ENCODE data around the gene SAMSN1. TPM values are rescaled to one million over a fixed set of nuclear protein-coding genes. Genes with fewer than 3 reads are reported as not detected.
"Not testable (repeated sequence)": the region's sequence is repeated elsewhere in the genome, so short reads cannot be mapped to it uniquely, and the experiment has no call there.

The SAMSN1 gene
- total RNA-seq, 4 donors from 2014 or later: 0.80 to 1.9 (median 0.93) TPM

DNA sequence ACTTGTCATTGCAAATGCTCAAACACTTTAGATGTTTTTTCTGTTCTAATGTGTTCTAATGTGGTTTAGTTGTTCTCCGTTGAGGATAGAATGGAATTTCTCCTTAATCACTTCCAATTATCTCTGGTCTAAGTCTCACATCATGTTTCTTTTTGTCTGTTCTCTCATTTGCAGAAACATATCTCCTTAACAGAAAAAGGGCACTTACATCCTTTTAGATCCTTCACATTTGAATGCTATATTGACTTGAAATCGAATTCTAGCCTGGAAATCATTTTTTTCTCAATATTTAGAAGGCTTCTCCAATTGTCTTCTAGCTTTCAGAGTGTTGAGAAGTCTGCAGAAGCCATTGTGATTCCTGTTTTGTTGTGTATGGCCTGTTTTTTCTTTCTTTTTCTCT, 7.3 kb upstream of the SAMSN1 start:
- H3K4me3 ChIP-seq: no peak overlapping the region
- no peaks in the 10 kb centered on the region for H3K27me3 ChIP-seq
- DNase-seq (ENCODE audit: low spot score in 2 of 2): no peak
- no peak overlapping the region for H3K27ac ChIP-seq
- no peak for TF ChIP-seq EP300 (IDR thresholded peaks at IDR 0.05)
- TF ChIP-seq, protein P1, sequence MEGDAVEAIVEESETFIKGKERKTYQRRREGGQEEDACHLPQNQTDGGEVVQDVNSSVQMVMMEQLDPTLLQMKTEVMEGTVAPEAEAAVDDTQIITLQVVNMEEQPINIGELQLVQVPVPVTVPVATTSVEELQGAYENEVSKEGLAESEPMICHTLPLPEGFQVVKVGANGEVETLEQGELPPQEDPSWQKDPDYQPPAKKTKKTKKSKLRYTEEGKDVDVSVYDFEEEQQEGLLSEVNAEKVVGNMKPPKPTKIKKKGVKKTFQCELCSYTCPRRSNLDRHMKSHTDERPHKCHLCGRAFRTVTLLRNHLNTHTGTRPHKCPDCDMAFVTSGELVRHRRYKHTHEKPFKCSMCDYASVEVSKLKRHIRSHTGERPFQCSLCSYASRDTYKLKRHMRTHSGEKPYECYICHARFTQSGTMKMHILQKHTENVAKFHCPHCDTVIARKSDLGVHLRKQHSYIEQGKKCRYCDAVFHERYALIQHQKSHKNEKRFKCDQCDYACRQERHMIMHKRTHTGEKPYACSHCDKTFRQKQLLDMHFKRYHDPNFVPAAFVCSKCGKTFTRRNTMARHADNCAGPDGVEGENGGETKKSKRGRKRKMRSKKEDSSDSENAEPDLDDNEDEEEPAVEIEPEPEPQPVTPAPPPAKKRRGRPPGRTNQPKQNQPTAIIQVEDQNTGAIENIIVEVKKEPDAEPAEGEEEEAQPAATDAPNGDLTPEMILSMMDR (IDR thresholded peaks at IDR 0.05): no peak
- TF ChIP-seq POLR2AphosphoS5 (IDR thresholded peaks at IDR 0.05): no peak
- no peak for TF ChIP-seq POLR2A (IDR thresholded peaks at IDR 0.05)
- no peaks in the 10 kb centered on the region for H3K9me3 ChIP-seq
- H3K36me3 ChIP-seq: no peaks in the 10 kb centered on the region
- WGBS: 79% methylated on average over 2 of the region's 2 CpGs
- H3K4me1 ChIP-seq: no peaks in the 10 kb centered on the region

DNA sequence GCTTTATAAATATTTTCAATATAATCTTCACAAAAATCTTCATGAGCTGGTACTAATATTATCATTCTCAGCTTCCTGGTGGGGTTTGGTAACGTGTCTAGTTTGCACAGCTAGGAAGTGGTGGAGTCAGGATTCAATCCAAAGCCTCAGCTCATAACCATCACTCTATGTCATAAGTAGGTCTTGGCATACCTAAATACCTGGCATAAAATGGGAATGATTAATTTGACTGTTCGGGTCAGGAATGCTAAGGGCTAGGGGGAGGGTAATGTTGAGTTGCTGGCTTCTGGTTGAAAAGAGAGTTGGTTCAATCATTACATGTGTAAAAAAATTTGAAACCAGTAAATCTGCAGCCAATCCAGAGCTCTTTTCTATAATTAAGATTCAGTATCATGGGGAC, 5.6 kb upstream of the SAMSN1 start:
- H3K36me3 ChIP-seq: no peaks in the 10 kb centered on the region
- TF ChIP-seq, protein P1 (IDR thresholded peaks at IDR 0.05): no peak
- TF ChIP-seq POLR2AphosphoS5 (IDR thresholded peaks at IDR 0.05): no peak
- TF ChIP-seq EP300 (IDR thresholded peaks at IDR 0.05): no peak
- TF ChIP-seq POLR2A (IDR thresholded peaks at IDR 0.05): no peak
- DNase-seq (ENCODE audit: low spot score in 2 of 2): no peak
- no peak overlapping the region for H3K27ac ChIP-seq
- no peaks in the 10 kb centered on the region for H3K9me3 ChIP-seq
- no peaks in the 10 kb centered on the region for H3K4me1 ChIP-seq
- no peak overlapping the region for H3K4me3 ChIP-seq
- 81% methylated on average over 2 of the region's 2 CpGs for WGBS
- H3K27me3 ChIP-seq: no peaks in the 10 kb centered on the region

DNA sequence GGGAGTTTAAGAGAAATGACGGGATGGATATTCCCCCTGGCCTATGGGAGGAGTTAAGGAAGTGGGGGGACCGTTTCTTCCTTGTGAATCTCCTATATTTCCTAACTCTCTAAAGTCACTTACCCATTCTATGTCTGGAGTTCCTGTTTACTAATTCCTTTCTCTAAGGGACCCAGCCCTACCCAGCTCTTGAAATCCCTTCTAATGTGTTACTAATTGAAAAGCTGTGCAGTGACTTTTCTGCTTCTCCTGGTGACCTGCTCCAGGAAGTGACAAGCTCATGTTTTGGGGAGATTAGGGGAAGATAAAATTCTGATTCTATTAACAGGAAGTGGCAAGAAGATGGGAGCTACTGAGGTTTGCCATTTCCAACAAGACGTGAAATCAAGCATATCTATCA, 4.0 kb upstream of the SAMSN1 start:
- no peak overlapping the region for H3K27ac ChIP-seq
- H3K4me3 ChIP-seq: no peak overlapping the region
- no peak for TF ChIP-seq POLR2AphosphoS5 (IDR thresholded peaks at IDR 0.05)
- TF ChIP-seq EP300 (IDR thresholded peaks at IDR 0.05): no peak
- TF ChIP-seq POLR2A (IDR thresholded peaks at IDR 0.05): no peak
- TF ChIP-seq, protein P1 (IDR thresholded peaks at IDR 0.05): no peak
- H3K27me3 ChIP-seq: no peaks in the 10 kb centered on the region
- H3K36me3 ChIP-seq: no peaks in the 10 kb centered on the region
- no peaks in the 10 kb centered on the region for H3K9me3 ChIP-seq
- no peaks in the 10 kb centered on the region for H3K4me1 ChIP-seq
- no peak for DNase-seq (ENCODE audit: low spot score in 2 of 2)
- 71% methylated on average over 3 of the region's 3 CpGs for WGBS

DNA sequence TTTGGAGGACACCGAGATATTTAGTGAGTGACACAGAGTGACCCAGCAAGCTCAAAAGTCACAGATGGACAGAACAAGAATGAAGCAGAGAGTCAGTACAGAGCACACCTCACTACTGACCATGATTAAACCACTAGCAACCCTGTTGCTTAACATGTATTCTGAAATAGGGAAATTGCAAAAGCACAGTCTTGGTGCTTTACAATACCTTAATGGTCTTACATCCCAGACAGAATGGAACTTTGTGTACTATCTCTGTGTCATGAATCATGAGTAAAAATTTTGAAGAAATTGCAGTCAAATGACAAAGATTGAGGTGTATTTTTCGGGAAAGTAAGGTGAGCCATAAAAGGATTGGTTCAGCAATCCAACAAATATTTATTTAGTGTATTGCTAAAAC, 2.7 kb upstream of the SAMSN1 start:
- no peak overlapping the region for H3K27ac ChIP-seq
- TF ChIP-seq POLR2AphosphoS5 (IDR thresholded peaks at IDR 0.05) (no peak), EP300 (IDR thresholded peaks at IDR 0.05) (no peak), POLR2A (IDR thresholded peaks at IDR 0.05) (no peak)
- TF ChIP-seq, protein P1 (IDR thresholded peaks at IDR 0.05): no peak
- no peaks in the 10 kb centered on the region for H3K9me3 ChIP-seq
- no peaks in the 10 kb centered on the region for H3K27me3 ChIP-seq
- no peak overlapping the region for H3K4me3 ChIP-seq
- no peaks in the 10 kb centered on the region for H3K4me1 ChIP-seq
- 71% methylated on average over 2 of the region's 2 CpGs for WGBS
- no peaks in the 10 kb centered on the region for H3K36me3 ChIP-seq
- DNase-seq (ENCODE audit: low spot score in 2 of 2): no peak

DNA sequence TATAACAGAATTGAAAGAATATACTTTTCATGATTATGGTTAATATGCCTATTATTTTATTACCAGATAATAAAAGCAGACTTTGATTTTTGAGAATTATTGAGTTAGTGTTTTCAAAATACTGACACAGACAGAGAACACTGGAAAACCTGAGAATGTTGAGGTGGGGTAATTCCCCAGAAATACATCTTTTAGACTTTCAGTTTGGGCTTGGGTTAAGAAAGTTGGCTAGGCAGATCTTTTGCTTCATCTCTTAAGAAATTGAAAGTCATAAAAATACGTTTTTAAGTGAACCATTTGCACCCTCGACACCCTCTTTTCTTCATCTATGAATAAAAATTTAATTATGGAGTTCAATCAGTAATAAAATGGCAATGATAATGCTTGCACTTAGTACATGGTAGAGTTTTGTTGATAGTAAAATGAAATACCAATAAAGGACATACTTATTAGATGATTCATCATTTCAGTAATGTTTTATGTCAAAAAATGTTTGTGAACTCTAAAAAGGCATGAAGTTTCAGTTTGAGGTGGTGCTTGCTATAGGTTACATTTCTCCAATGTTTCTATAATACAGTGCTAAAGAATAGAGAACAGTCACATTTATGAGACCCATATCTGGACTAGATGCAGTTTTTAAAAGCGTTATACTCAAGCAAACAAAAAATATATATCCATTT, 1.9 kb upstream of the SAMSN1 start:
- no peak for DNase-seq (ENCODE audit: low spot score in 2 of 2)
- no peak overlapping the region for H3K27ac ChIP-seq
- H3K4me1 ChIP-seq: no peaks in the 10 kb centered on the region
- no peaks in the 10 kb centered on the region for H3K36me3 ChIP-seq
- no peaks in the 10 kb centered on the region for H3K9me3 ChIP-seq
- H3K27me3 ChIP-seq: no peaks in the 10 kb centered on the region
- TF ChIP-seq, protein P1 (IDR thresholded peaks at IDR 0.05): no peak
- TF ChIP-seq POLR2A (IDR thresholded peaks at IDR 0.05) (no peak), EP300 (IDR thresholded peaks at IDR 0.05) (no peak), POLR2AphosphoS5 (IDR thresholded peaks at IDR 0.05) (no peak)
- H3K4me3 ChIP-seq: no peak overlapping the region
- WGBS: 74% methylated on average over 3 of the region's 3 CpGs

DNA sequence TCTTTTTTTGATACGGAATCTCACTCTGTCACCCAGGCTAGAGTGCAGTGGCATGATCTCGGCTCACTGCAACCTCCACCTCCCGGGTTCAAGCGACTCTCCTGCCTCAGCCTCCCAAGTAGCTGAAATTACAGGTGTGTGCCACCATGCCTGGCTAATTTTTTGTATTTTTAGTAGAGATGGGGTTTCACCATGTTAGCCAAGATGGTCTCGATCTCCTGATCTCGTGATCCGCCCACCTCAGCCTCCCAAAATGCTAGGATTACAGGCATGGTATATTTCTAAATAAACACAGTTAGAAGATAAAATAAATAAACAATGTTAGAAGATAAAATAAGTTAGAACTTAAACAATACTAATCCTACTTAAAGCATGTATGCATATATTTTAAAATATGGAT, 604 bp upstream of the SAMSN1 start:
- not testable (repeated sequence) for H3K36me3 ChIP-seq; H3K4me1 ChIP-seq; DNase-seq (ENCODE audit: low spot score in 2 of 2); H3K4me3 ChIP-seq; H3K9me3 ChIP-seq; H3K27me3 ChIP-seq; H3K27ac ChIP-seq
- 97% methylated on average over 7 of the region's 7 CpGs for WGBS

Data from suprapubic skin (tissue), 4 donors.